HS-5 (cell line): ENCODE results near the gene TSHR.
"Not testable (repeated sequence)": the region's sequence is repeated elsewhere in the genome, so short reads cannot be mapped to it uniquely, and the experiment has no call there.

Experiments used
- DNase-seq: peaks from one replicate; pipeline ENCODE4 v3.0.0-alpha.2; 2012; ENCODE audit warnings: low read depth

TSHR gene

DNA sequence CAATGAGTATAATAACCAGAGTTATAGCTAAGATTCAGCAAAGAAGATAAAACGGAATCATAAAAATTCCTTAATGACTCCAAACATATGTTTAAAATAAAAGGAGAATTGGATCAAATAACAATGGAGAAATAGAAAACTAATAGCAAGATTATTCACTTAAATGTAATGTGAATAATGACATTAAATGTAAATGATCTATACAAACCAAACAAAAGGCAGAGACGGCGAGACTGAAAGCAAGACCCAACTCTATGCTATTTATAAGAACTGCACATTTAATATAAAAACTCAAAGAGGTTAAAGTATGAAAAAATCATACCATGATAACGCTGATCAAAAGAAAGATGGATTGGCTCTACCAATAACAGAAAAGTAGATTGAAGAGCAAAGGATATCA is 3.9 kb upstream of the TSHR start:
- DNase-seq: no peak

DNA sequence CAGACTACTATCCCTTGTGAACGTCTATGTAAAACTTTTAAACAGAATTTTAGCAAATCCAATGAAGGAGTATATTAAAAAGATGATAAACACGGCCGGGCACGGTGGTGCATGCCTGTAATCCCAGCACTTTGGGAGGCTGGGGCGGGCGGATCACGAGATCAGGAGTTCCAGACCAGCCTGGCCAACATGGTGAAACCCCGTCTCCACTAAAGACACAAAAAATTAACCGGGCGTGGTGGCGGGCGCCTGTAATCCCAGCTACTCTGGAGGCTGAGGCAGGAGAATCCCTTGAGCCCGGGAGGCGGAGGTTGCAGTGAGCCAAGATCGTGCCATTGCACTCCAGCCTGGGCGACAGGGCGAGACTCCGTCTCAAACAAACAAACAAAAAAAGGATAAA is 2.2 kb upstream of the TSHR start:
- not testable (repeated sequence) for DNase-seq

DNA sequence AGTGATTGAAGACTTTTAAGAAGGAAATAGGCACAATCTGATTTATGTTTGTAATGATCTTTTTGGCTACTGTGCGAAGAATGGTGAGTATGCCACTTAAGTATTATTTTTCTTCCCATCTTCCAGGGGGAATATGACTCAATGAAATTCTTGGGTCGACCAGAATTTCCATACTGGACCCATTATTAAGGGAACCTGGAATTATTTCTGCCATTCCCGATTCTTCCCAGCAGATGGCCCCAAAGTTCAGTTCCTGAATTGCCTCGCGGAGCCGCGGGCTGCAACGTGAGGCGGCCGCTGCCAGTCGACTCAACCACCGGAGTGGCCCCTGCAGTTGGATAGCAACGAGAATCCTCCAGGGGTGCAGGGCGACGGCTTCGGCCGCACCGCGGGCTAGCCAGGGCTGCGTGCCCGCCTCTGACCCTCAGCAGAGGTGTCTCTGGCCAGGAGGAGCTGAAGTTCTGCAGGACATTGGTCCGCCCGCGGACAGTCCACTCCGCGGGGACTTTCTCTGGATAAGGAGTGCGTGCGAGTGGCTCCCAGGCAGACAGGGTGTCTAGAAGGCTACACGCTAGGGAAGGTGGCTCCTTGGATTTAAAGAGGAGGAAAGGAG is 628 bp upstream of the TSHR start:
- peak; percentile 68 for DNase-seq

DNA sequence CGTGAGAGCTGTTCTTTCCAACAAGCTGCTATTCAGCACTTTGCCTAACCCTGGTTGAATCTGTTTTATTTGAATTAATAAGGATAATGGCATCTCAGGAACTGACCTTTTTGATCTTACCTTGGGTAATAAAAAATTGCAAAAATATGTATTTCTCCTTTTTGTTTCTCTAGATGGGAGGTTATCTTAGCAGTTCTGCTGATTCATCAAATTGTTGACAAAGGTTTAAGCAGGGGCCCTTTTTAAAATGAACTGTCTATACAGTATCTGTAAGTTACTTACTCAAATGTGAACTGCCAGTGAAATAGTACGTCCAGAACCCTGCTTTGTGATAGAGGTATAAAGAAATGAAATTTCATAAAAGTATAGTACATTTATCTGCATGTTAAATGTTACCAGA is 681 bp downstream of the TSHR start:
- no peak for DNase-seq

DNA sequence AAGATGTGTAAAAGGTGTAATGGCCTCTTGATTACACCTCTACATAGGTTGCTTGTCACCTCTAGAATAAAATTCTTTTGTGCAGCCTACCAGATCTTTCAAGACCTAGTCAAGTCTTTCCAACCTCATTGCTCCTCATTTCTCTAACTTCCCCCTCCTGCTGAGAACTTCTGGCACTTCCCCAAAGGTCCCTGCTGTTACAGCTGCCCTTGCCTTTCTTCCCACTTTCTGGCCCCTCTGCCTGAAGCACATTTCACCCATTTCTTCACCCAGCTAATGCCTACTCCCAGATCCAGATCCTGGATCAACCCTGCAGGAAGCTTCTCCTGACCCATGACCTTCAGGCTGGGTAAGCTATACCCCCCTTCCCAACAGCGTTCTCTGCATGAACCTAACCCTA is 1.5 kb downstream of the TSHR start:
- no peak for DNase-seq

DNA sequence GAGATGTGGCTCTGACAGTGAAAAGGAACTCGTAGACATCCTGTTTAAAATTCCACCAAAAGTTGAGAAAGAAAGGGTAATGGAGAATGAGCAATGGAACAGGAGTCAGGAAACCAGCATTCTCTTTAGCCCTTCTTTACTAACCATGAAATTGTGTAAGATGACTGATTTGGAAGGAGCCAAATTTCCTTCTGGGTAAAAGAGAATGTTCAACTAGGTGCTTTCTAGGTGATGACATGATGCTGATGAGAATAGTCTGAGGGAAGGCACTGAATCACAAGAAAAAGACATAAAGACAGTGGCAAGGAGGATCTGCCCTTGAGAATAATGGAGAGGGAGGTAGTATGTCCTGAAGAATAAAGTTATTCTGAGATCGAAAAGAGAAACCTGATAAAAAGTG is 2.2 kb downstream of the TSHR start:
- DNase-seq: no peak

DNA sequence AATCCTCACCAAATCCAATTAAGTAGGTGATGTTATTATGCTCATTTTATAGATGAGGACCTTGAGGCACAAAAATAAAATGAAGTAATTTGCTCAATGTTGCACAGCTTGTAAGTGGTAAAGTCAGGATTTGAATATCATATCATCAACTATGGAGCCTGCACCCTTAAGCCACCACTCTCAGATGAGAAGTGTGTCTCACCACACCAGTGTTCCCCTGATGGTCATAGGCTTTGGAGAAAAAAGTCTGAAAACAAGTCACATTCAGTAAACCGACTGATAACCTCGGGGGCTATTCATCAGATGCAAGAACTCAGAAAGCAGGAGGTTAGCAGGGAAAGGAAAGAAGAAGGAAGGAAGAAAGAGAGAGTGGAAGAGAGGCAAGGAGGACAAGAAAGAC is 2.8 kb downstream of the TSHR start:
- DNase-seq: no peak

DNA sequence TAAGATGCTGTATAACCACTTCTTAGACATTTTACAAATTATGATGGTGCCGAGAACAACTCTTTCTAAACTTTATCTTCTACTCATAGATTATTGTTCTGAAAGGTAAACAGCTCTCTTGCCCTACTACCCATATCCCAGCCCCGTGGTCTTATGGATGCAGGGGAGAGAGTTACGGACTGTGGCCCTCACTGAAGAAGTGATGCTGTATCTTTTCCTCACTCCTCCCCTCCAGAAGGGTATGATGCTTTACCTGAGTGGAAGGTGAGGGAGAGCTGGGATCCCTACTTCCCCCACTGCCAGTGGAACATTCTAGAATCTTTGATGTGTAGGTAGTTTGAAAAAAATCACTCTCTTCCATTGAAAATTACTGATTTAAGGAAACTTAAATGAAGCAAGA is 3.5 kb downstream of the TSHR start:
- no peak for DNase-seq

DNA sequence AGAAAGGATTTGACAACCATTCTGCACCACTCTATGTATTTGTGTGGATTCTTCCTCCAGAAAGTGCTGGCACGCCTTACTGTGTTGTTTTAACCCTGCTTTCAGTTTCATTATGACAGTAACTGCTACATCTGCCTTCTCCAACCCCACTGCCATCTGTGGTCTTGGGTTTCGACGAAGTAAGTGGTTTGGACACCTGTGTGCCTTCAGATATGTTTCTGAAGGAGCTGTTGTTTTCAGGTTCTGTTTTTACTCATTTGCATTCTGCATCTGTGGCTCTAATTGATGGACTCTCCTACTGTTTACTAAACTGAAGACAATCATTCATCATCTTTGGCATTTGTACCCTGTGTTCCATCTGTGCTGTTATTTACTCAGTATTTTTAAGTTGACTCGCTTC is 4.1 kb downstream of the TSHR start:
- no peak for DNase-seq

DNA sequence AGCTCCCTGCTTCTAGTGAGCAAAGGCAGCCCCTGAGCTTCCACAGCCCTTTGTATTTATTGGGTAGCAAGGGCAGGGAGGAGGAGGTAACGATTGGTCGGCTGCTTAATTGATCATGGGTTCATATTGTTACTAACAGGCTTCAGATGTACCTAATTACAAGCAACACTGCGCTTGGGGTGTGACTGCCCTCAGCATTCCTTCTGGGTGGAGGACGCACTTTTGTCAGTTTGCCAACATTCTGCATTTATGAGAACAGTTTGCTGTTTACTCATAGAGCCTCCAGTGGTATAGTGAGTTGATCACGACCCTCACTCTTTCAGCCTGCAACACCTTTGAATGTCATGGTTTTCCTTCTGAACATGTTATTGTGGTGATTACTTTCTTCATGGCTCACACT is 9.6 kb downstream of the TSHR start:
- DNase-seq: no peak

DNA sequence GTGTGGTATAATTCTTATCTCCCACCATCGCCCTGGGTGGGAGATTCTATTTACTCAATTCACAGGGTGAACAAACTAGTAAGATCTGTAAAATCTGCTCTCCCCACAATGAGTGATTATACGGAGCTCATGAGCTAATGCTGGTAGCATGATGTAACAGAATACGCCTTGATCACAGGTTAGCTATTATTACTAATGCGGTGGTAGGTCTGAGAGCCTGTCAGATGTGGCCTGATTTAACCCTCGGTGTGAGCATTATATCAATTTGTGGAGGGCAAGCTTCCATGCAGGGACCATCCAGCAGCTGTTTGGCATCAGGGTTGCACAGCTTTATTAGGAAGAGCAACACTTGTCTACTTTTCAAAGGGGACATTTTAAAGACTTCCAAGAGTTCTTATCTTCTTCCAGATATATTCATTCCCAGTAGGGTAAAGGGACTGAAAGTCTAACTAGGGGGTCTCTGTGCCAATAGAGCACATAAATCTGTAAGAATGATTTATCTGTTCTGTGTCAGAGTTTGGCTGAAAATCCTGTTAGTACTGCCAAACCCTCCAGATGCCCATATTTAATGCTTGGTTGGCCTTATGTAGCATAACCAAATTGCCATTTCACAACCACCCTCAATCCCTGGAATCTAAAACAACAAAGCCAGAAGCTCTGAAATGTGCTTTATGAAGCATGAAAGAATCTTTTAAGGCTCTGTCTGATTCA is 18.7 kb downstream of the TSHR start:
- no peak for DNase-seq

DNA sequence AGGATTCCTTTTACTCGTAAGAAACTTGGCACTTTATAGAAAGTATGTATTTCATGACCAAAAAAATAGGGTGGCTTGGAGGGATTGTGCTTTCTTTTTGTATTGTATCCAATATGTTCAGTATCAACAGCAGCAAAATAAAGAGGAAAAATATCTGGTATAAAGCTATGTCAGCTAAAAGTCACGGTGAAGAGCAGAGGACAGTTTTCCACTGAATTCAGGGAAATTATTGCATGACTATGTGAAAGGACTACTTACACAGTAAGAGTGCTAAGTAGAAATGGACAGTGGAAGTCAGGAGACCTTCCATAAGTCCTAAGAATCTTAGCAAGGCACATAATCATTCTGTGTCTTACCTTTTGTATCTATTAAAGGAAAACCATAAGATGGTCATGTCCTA is 19.3 kb downstream of the TSHR start:
- DNase-seq: no peak

DNA sequence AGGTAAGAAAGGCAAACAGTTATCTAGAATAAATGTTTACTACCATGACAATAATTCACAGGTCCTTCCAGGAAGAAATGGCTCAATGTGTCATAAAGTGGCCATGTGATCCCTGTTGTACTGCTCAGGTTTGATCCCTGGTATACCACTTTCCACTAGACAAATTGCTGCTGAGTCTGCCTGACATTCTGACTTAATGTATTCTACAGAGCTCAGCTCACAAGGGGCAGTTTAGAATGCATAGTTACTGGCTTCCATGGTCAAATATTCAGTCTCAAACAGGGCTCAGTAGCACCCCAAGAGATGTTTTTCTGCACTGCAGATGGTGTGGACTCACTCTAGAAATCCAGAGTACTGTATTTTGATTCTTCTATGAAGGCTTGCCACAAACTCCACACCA is 21.8 kb downstream of the TSHR start:
- no peak for DNase-seq

DNA sequence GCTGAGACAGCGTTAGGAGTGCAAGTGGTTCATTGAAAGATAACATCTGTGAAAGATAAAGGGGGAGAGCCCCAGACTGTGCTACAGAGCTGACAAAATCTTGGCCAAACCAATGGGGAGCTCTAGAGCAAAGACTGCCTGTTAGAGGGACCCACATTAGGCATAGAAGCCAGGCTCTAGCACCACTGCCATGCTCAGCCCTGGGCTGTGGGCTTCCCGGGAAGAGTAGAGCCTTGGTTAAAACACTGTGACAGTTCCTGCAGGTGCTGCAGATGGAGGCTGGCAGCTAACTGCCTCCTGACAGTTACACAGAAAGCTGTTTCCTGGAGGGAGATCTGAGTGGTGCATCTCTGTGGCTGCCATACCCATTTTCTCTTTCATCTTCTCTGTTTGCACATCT is 23.0 kb downstream of the TSHR start:
- DNase-seq: no peak

DNA sequence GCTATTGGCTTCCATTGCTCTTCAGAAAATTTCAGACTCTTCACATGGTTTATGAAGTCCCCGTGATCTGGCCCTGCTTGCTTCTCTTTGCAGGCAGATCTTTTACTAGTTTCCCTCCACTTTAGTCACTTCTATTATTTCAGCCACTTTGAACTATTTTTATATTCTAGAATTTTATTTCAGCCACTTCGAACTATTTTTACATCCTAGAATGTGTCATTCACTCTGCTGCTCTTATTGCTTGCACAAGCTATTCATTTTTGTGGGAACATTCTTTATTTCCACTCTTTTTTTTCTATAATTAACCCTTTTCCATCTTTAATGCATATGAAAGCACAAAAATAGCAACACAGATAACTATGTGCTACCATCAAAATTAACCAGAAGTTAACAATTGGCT is 24.5 kb downstream of the TSHR start:
- DNase-seq: no peak

DNA sequence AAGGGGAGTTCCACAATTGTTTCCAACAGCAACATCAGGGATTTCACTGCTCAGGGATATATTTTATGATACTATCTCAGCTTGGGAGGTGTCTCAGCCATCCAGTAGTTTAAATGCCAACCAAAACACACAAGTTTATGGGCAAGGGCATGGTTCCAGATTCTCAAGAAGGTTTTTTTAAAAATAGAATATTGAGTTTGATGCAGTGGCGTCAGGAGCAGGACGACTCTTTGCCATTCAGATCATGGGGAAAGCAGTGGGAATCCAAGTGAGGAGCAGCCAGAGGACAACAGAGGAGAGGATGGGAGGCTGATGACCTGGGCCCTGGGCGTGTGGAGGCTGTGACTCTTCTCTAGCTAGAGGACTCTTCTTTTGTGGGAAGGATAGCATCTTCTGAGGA is 25.7 kb downstream of the TSHR start:
- no peak for DNase-seq

DNA sequence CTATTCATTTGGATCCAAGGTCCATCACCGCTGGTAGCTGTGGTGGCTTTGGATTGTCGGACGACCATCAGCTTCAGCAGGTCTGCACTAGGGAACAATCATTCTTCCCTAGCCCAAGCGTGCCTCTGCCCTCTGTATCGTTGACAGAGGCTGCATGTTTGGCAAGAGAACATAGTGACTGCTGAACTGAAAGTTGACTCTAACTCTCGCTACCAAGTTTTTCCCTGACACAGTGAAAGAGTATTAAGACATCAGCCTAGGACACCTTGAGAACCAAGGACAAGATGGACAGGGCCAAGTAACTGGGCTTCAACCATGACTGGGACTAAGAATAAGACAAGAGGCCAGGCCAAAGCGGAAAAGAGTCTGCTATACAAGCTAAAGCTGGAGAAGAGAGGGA is 26.3 kb downstream of the TSHR start:
- no peak for DNase-seq

DNA sequence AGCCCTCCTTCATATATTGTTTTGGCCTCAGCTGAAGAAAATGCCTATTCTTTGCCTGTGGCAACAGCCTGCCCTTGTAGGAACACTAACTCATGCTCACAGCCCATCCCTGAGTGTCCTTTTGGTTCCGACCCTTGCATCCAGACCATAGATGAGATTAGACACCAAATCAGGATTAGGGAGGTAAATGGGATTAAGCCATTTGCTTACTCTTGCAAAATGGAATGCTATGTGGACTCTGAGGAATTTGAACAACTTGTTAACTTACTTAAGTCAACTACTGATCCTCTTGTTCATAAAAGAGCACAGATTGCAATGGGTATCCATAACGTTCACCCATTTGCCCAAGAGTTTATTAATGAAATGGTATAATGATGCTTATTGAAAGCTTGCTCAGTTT is 27.3 kb downstream of the TSHR start:
- no peak for DNase-seq

DNA sequence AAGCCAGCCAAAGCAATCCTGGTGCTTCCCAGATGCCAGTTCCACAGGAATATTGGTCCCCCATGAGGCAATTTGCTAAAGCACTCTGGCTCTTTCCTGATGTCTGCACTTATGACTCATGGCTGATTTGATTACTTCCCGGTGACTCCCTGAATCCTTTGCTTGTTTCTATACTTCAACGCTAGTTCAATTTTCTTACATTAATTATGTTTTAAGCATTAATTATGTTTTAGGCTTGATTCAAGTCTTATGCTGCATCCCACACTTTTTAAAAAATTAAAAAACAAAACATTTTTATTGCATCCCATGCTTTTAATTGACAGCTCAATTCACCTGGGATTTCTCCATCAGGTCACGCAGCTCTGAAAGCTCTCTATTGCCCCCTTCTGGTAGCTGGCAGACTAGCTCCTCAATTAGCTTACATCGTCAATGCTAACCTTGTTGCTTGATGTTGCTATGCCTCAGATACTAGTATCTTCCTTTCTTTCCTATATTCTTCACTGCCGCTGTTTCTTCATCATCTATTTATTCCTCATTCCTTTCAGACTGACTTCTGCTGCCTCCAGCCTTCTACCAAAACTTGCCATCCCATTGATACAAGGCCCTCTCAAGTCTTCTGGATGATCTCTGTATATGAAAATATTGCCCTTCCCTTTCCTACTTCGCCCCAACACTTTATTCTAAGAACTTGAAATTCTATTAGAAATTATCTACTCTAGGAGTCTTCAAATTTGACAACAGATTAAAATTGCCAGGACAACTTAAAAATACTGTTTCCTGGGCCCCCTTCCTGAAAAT is 32.0 kb downstream of the TSHR start:
- peak; percentile 70 for DNase-seq

DNA sequence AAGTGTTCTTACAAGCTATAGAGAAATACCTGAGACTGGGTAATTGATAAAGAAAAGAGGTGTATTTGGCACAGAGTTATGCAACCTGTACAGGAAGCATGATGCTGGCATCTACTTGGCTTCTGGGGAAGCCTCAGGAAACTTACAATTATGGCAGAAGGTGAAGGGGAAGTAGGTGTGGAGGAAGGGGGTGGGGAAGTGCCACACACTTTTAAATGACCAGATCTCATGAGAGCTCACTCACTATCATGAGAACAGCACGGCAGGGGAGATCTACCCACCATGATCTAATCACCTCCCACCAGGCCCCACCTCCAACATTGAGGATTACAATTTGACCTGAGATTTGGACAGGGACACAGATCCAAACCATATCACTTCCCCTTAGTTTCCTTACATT is 32.8 kb downstream of the TSHR start:
- DNase-seq: no peak

DNA sequence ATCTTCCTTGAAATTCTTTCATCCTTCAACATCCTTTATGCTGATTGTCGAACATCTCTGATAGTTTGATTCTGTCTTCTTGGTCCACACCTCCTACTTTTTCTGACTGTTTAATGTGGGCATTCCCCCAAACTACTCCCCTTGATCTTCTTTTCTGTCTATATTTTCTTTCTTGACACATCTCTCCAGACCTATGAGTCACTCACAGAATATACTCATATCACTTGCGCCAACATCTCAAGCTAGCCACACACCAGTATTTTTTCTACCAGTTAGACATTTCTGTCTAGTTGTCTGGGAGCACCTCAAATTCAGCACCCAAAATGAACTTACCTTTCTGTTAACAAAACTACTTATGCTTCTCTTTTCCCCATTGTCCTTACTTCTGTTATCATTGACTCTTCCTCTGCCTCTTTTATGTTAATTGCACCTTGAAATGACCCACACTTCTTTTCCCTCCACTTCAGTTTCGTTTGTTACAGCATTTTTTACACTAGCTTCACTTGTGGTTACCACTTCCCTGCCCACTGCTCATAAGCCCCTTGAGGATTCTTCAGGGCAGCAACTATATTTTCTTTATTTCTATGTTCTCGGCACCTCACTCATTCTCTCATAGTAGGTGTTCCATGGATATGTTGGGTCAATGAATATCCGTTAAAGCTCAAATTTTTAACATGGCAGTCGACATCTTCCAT is 33.5 kb downstream of the TSHR start:
- DNase-seq: no peak

DNA sequence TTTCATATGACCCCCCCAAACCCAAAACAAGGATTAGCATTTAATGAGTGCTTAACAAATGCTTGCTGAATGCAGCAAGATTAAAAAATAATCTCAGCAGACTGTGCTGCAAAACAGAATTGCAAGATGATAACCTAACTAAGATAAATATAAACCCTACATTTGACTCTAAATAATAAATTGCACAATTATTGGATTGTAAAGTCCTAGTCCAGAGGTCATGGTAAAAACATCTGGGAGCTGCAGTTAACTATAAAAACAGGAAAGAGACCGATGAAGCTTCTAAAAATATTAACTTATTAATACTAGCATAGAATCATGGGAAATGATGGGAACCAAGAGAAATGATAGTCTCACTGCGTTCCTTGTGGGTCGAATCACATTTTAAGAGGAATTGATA is 37.2 kb downstream of the TSHR start:
- DNase-seq: no peak
